ENCODE data around the gene VTI1A. TPM values are rescaled to one million over a fixed set of nuclear protein-coding genes. Genes with fewer than 3 reads are reported as not detected.
A peak's percentile ranks its signal among the peaks of the same experiment; 100 is the strongest.

Gene VTI1A
- total and polyA plus RNA-seq, 2 of the 13 experiments (the other 11 are each of a cell fraction or from before 2014, with no cell fraction given), result 11.7 to 32.7 TPM

GRCh38 chr10:112695539-112695938 lies 248.5 kb downstream of the VTI1A start:
- WGBS (ENCODE audit: low lambda C conversion rate), result 20% methylated on average over 7 of the region's 7 CpGs
- Histone ChIP-seq H2AFZ (ENCODE audit: low read length) (no peak overlapping the region), H3K27me3 (ENCODE audit: control insufficient read depth in 1 of 2, insufficient read depth in 2 of 2, low read length in 2 of 2) (no peaks in the 10 kb centered on the region), H3K9me3 (ENCODE audit: low read length) (no peaks in the 10 kb centered on the region), H3K79me2 (ENCODE audit: insufficient read depth, low read length) (no peaks in the 10 kb centered on the region), H4K20me1 (ENCODE audit: insufficient read depth, low read length) (no peaks in the 10 kb centered on the region), H3K4me2 (ENCODE audit: low read depth, low read length) (peak overlapping the region; percentile 25), H3K4me1 (ENCODE audit: insufficient read depth, low read length) (peaks cover 35% of the 10 kb centered on the region), H3K9ac (ENCODE audit: insufficient read depth, low read depth, low read length) (peak overlapping the region; percentile 41), H3K4me3 (replicated peaks in 1 of 3; ENCODE audit: insufficient read depth in 1 of 3, low read depth in 2 of 3, low read length in 3 of 3) (peak overlapping the region in 1 of 3 experiments; percentile 21; a peak in 1 of 6 replicates), H3K36me3 (replicated peaks in 1 of 2; ENCODE audit: control insufficient read depth in 1 of 2, insufficient read depth in 2 of 2, low read length in 2 of 2) (no peaks in the 10 kb centered on the region), H3K27ac (ENCODE audit: extremely low read length, insufficient read depth, low read length) (peak overlapping the region; percentile 73)
- intact Hi-C loops (cut with micrococcal nuclease; ENCODE audit: unreplicated experiment), result no loop called here
- ChIA-PET POLR2A (interaction anchor here (0.6 to 1.6 kb wide), 12 partner anchors 12 to 312 kb away, joined by 3 to 13 read pairs (median 4); no protein-coding TSS in a partner anchor), CTCF (ENCODE audit: low intra/inter-chr PET ratio, low total read pairs) (no interaction called here)
- ATAC-seq (peak; percentile 99), FAIRE-seq (peak; percentile 91), DNase-seq (ENCODE audit: low spot score) (peak; percentile 90)
- no TSS peak for BruUV-seq (replicated peaks)
- in situ Hi-C loops (cut with HindIII; ENCODE audit: extremely low pct_ligation_motif_present, low pct_unique_long_range_greater_than_20kb), result no loop called here
- TF ChIP-seq ZNF143 (CRISPR knock-in tag; IDR thresholded peaks at IDR 0.05) (no peak), POGZ (CRISPR knock-in tag; IDR thresholded peaks at IDR 0.05) (peak; percentile 97), MLX (CRISPR knock-in tag; IDR thresholded peaks at IDR 0.05) (peak; percentile 90), NRL (CRISPR knock-in tag; IDR thresholded peaks at IDR 0.05; ENCODE audit: borderline replicate concordance) (no peak), EEA1 (CRISPR knock-in tag; IDR thresholded peaks at IDR 0.05; ENCODE audit: borderline replicate concordance) (no peak), ZNF549 (CRISPR knock-in tag; IDR thresholded peaks at IDR 0.05) (no peak), NFIC (IDR thresholded peaks at IDR 0.05; ENCODE audit: low read length) (peak; percentile 85), ETV6 (CRISPR knock-in tag; conservative IDR thresholded peaks at IDR 0.05) (no peak), RELA (CRISPR knock-in tag; IDR thresholded peaks at IDR 0.05) (no peak), SIX1 (CRISPR knock-in tag; IDR thresholded peaks at IDR 0.05; ENCODE audit: borderline replicate concordance) (peak; percentile 20; the same call in 1 of the 2 replicates), GABPB1 (CRISPR knock-in tag; IDR thresholded peaks at IDR 0.05) (peak; percentile 21; the same call in 1 of the 2 replicates)
- TF ChIP-seq, protein P1, sequence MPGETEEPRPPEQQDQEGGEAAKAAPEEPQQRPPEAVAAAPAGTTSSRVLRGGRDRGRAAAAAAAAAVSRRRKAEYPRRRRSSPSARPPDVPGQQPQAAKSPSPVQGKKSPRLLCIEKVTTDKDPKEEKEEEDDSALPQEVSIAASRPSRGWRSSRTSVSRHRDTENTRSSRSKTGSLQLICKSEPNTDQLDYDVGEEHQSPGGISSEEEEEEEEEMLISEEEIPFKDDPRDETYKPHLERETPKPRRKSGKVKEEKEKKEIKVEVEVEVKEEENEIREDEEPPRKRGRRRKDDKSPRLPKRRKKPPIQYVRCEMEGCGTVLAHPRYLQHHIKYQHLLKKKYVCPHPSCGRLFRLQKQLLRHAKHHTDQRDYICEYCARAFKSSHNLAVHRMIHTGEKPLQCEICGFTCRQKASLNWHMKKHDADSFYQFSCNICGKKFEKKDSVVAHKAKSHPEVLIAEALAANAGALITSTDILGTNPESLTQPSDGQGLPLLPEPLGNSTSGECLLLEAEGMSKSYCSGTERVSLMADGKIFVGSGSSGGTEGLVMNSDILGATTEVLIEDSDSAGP (CRISPR knock-in tag; IDR thresholded peaks at IDR 0.05; ENCODE audit: borderline replicate concordance), result peak; percentile 50; the same call in 1 of the 2 replicates
- TF ChIP-seq, protein P2, sequence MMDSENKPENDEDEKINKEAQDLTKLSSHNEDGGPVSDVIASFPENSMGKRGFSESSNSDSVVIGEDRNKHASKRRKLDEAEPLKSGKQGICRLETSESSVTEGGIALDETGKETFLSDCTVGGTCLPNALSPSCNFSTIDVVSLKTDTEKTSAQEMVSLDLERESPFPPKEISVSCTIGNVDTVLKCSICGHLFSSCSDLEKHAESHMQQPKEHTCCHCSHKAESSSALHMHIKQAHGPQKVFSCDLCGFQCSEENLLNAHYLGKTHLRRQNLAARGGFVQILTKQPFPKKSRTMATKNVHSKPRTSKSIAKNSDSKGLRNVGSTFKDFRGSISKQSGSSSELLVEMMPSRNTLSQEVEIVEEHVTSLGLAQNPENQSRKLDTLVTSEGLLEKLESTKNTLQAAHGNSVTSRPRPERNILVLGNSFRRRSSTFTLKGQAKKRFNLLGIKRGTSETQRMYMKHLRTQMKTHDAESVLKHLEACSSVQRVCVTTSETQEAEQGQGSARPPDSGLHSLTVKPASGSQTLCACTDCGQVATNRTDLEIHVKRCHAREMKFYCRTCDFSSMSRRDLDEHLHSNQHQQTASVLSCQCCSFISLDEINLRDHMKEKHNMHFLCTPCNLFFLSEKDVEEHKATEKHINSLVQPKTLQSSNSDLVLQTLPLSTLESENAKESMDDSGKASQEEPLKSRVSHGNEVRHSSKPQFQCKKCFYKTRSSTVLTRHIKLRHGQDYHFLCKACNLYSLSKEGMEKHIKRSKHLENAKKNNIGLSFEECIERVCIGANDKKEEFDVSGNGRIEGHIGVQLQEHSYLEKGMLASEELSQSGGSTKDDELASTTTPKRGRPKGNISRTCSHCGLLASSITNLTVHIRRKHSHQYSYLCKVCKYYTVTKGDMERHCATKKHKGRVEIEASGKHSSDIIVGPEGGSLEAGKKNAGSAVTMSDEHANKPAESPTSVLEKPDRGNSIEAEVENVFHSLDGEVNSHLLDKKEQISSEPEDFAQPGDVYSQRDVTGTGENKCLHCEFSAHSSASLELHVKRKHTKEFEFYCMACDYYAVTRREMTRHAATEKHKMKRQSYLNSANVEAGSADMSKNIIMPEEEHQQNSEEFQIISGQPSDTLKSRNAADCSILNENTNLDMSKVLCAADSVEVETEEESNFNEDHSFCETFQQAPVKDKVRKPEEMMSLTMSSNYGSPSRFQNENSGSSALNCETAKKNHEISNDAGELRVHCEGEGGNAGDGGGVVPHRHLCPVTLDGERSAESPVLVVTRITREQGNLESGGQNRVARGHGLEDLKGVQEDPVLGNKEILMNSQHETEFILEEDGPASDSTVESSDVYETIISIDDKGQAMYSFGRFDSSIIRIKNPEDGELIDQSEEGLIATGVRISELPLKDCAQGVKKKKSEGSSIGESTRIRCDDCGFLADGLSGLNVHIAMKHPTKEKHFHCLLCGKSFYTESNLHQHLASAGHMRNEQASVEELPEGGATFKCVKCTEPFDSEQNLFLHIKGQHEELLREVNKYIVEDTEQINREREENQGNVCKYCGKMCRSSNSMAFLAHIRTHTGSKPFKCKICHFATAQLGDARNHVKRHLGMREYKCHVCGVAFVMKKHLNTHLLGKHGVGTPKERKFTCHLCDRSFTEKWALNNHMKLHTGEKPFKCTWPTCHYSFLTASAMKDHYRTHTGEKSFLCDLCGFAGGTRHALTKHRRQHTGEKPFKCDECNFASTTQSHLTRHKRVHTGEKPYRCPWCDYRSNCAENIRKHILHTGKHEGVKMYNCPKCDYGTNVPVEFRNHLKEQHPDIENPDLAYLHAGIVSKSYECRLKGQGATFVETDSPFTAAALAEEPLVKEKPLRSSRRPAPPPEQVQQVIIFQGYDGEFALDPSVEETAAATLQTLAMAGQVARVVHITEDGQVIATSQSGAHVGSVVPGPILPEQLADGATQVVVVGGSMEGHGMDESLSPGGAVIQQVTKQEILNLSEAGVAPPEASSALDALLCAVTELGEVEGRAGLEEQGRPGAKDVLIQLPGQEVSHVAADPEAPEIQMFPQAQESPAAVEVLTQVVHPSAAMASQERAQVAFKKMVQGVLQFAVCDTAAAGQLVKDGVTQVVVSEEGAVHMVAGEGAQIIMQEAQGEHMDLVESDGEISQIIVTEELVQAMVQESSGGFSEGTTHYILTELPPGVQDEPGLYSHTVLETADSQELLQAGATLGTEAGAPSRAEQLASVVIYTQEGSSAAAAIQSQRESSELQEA (CRISPR knock-in tag; IDR thresholded peaks at IDR 0.05; ENCODE audit: not compliant biosample characterization), result no peak

Measured in HepG2 (cell line).